Suprapubic skin (tissue), 4 donors: Measurements from ENCODE around the gene CHID1.

ENCODE experiments used
- EP300 ChIP-seq: sonication (generic); formaldehyde crosslinking; IDR thresholded peaks from one replicate; pipeline ENCODE4 v1.6.1; 2017; ENCODE audit warnings: antibody characterized with exemption
- POLR2A ChIP-seq, 2 donors: fragments of 450-650 bp; IDR thresholded peaks; one replicate each; pipeline ENCODE4 v1.6.1; 2017; ENCODE audit warnings: antibody characterized with exemption in 2 of 2, mild to moderate bottlenecking in 2 of 2, moderate library complexity in 2 of 2
- POLR2AphosphoS5 ChIP-seq, 3 donors: sonication (generic); formaldehyde crosslinking; IDR thresholded peaks; one replicate each; pipeline ENCODE4 v1.6.1; 2017; ENCODE audit warnings: antibody characterized with exemption in 3 of 3
- TF ChIP-seq, protein P1 (sequence below), 2 donors: fragments of 200-600 bp in 1 of 2; fragments of 450-650 bp in 1 of 2; sonication (generic) in 1 of 2; IDR thresholded peaks; one replicate each; pipeline ENCODE4 v1.5.1; 2016 to 2019; ENCODE audit warnings: antibody characterized with exemption in 2 of 2, mild to moderate bottlenecking in 1 of 2, moderate library complexity in 1 of 2

DNA sequence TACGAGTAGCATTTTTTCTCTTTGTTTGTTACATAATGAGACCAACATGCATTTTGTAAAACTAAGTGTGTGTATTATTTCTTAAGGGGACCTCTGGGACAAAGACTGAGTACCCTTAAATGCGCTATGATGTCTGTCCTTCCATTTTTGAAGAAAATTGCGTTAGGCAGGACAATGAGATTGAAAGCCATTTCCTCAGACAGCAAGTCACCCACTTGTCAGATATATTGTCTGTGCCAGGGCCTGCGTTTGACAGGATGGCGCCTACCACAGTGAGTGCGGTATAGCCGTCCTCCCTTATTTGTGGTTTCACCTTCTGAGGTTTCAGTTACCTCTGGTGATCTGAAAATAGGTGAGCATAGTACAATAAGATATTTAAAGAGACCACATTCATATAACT, 17.3 kb upstream of the CHID1 start:
- TF ChIP-seq POLR2AphosphoS5 (IDR thresholded peaks at IDR 0.05) = no peak
- TF ChIP-seq, protein P1, sequence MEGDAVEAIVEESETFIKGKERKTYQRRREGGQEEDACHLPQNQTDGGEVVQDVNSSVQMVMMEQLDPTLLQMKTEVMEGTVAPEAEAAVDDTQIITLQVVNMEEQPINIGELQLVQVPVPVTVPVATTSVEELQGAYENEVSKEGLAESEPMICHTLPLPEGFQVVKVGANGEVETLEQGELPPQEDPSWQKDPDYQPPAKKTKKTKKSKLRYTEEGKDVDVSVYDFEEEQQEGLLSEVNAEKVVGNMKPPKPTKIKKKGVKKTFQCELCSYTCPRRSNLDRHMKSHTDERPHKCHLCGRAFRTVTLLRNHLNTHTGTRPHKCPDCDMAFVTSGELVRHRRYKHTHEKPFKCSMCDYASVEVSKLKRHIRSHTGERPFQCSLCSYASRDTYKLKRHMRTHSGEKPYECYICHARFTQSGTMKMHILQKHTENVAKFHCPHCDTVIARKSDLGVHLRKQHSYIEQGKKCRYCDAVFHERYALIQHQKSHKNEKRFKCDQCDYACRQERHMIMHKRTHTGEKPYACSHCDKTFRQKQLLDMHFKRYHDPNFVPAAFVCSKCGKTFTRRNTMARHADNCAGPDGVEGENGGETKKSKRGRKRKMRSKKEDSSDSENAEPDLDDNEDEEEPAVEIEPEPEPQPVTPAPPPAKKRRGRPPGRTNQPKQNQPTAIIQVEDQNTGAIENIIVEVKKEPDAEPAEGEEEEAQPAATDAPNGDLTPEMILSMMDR (IDR thresholded peaks at IDR 0.05) = no peak
- TF ChIP-seq POLR2A (IDR thresholded peaks at IDR 0.05) = no peak
- no peak for TF ChIP-seq EP300
